Activated CD4-positive, alpha-beta memory T cell treated with anti-CD3 and anti-CD28 coated beads, Interleukin-2, amount 10 ng/mL, durations not matched to agents 7 days and 5 days (primary cell): ENCODE data around the gene TNS1. TPM values are rescaled to one million over a fixed set of nuclear protein-coding genes. Genes with fewer than 3 reads are reported as not detected.

Experiments
- CTCF ChIA-PET: fragments of 350-600 bp; sonication (Branson Sonifier 250); formaldehyde crosslinking; loops from one replicate; lab custom pipeline; 2021; ENCODE audit warnings: antibody characterized with exemption, inconsistent platforms; lab: Charles Lee
- POLR2A ChIA-PET: fragments of 350-600 bp; sonication (Branson Sonifier 250); formaldehyde crosslinking; loops from one replicate; lab custom pipeline; 2021; ENCODE audit warnings: antibody characterized with exemption; lab: Charles Lee
- DNase-seq: peaks from one replicate; pipeline ENCODE4 v3.0.0-alpha.2; 2020
- H3K27ac Mint-ChIP-seq: one replicate; pipeline ENCODE4 v1.8.0; 2021; ENCODE audit warnings: mild to moderate bottlenecking, mixed read lengths
- H3K27me3 Mint-ChIP-seq: one replicate; pipeline ENCODE4 v1.8.0; 2021; ENCODE audit warnings: mixed read lengths
- H3K36me3 Mint-ChIP-seq: one replicate; pipeline ENCODE4 v1.8.0; 2021; ENCODE audit warnings: low read depth, mixed read lengths
- H3K4me1 Mint-ChIP-seq: one replicate; pipeline ENCODE4 v1.8.0; 2021; ENCODE audit warnings: mixed read lengths
- H3K4me3 Mint-ChIP-seq: one replicate; pipeline ENCODE4 v1.8.0; 2021; ENCODE audit warnings: mild to moderate bottlenecking, mixed read lengths
- H3K9me3 Mint-ChIP-seq: one replicate; pipeline ENCODE4 v1.8.0; 2021; ENCODE audit warnings: mixed read lengths
- total RNA-seq, 2 experiments: library from RNA; stranded (reverse); gene quantifications; one replicate each; pipeline ENCODE4 v1.2.3, GENCODE V29; 2021

The TNS1 gene
- total RNA-seq, 2 experiments from 2014 or later, result 3.2 to 3.4 TPM

DNA sequence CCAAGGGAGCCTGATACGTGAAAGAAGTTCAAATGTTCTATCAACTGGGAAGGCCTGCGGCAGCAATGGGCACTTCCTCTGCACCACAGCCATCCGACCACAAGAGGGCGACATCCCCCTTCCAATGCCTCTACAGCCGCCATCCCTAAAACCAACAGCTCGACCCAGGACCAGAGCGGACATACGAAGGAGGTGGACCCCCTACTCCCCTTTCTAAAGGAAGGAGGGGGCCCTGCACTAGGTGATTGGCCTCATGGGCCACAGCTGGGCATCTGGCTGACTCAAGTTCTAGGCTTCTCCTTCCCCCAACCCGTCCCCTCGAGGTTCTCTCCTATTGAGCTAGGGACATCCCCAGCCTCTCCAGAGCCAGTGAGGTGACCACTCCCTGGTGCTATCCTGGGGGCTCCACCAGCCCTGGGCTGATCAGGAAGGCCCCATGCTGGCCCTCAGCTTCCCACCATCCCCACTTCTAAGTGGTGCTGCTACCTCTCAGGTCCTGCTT lies 217.2 kb downstream of the TNS1 start:
- H3K27me3 Mint-ChIP-seq, result peaks cover 5% of the 10 kb centered on the region
- peak; percentile 77 for DNase-seq
- no peak overlapping the region for H3K4me3 Mint-ChIP-seq
- peaks cover 5% of the 10 kb centered on the region for H3K9me3 Mint-ChIP-seq
- ChIA-PET POLR2A (interaction anchor here (1.2 kb wide), 1 partner anchor 101 kb away, joined by 5 read pairs; no protein-coding TSS in a partner anchor), CTCF (interaction anchor here (0.6 to 6.6 kb wide), 32 partner anchors 9 to 285 kb away, joined by 3 to 56 read pairs (median 4); partner anchors contain the start of gene RUFY4)
- H3K4me1 Mint-ChIP-seq, result peaks cover 22% of the 10 kb centered on the region
- H3K36me3 Mint-ChIP-seq, result no peaks in the 10 kb centered on the region
- no peak overlapping the region for H3K27ac Mint-ChIP-seq

DNA sequence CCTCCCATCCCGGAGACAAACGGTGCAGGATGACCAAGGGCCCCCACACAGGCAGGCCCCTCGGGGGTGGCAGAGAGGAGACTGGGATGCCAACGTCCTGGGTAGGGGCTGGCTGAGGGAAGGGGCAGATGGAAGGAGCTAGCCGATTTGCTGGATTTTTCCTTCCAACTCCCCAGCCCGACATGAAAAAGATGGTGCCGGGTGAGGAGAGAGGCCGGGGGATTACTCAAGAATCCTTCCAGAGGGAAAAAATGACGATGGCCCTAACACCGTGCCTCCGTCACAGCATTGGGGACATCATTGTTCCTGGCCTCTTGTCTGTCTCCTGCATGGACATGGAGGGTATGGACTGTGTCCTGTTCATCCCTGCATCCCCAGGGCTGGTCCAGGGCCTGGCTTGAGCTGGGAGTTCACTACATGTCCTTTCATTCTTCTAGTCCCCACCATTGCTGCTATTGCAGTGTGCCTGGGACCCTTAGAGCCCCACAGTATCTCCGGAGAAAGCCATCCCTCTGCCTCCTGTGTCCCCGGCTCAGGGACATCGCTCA lies 217.7 kb downstream of the TNS1 start:
- peaks cover 5% of the 10 kb centered on the region for H3K9me3 Mint-ChIP-seq
- CTCF ChIA-PET, result interaction anchor here (0.6 to 6.6 kb wide), 25 partner anchors 9 to 285 kb away, joined by 3 to 56 read pairs (median 5); partner anchors contain the start of gene RUFY4
- POLR2A ChIA-PET, result interaction anchor here (1.2 kb wide), 1 partner anchor 101 kb away, joined by 5 read pairs; no protein-coding TSS in a partner anchor
- H3K27ac Mint-ChIP-seq, result no peak overlapping the region
- peaks cover 5% of the 10 kb centered on the region for H3K27me3 Mint-ChIP-seq
- no peaks in the 10 kb centered on the region for H3K36me3 Mint-ChIP-seq
- DNase-seq, result no peak
- peaks cover 18% of the 10 kb centered on the region for H3K4me1 Mint-ChIP-seq
- H3K4me3 Mint-ChIP-seq, result no peak overlapping the region

DNA sequence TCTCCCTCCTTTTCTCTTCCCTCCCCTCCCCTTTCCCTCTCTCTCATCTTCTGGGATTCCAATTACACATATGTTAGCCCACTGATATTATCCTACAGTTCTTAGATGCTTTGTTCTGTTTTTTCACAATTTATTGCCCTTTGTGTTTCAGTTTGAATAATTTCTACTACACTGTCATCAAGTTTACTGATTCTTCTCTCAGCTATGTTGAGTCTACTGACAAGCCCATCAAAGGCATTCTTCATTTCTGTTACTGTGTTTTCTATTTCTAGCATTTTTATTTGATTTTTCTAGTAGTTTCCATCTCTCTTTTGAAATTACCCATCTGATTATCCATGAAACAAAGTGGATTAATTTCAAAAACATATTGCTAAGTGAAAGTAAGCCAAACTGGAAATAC lies 219.6 kb downstream of the TNS1 start:
- no peak overlapping the region for H3K27ac Mint-ChIP-seq
- H3K4me3 Mint-ChIP-seq, result no peak overlapping the region
- H3K9me3 Mint-ChIP-seq, result peaks cover 5% of the 10 kb centered on the region
- DNase-seq, result no peak
- CTCF ChIA-PET, result interaction anchor here (0.7 to 2.0 kb wide), 4 partner anchors 8 to 284 kb away, joined by 3 to 11 read pairs (median 4); no protein-coding TSS in a partner anchor
- H3K27me3 Mint-ChIP-seq, result peaks cover 5% of the 10 kb centered on the region
- POLR2A ChIA-PET, result no interaction called here
- no peaks in the 10 kb centered on the region for H3K36me3 Mint-ChIP-seq
- H3K4me1 Mint-ChIP-seq, result peaks cover 17% of the 10 kb centered on the region

DNA sequence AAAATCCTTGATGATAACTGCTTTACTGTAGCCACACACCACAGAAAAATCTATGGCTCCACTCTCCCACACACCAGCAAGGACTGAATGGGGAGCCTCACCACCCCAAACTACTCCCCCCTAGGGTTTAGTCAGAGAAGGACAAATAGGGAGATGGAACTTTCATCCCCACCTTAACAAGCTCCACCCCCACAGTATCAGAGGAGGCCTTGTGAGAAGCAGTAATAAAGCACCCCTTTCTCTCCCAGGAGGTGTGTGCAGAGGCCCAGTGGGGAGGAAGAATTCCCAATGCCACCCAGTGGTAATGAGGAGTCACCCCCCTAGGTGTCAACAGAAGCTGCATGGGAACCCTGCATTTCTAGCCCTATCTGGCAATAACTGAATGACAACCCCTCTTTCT lies 224.9 kb downstream of the TNS1 start:
- CTCF ChIA-PET, result interaction anchor here (1.4 to 6.8 kb wide), 3 partner anchors 8 to 21 kb away, joined by 3 to 30 read pairs (median 28); no protein-coding TSS in a partner anchor
- no peak for DNase-seq
- Mint-ChIP-seq H3K27ac (no peak overlapping the region), H3K36me3 (no peaks in the 10 kb centered on the region), H3K27me3 (peaks cover 5% of the 10 kb centered on the region), H3K9me3 (no peaks in the 10 kb centered on the region), H3K4me1 (peaks cover 14% of the 10 kb centered on the region), H3K4me3 (no peak overlapping the region)
- POLR2A ChIA-PET, result no interaction called here

DNA sequence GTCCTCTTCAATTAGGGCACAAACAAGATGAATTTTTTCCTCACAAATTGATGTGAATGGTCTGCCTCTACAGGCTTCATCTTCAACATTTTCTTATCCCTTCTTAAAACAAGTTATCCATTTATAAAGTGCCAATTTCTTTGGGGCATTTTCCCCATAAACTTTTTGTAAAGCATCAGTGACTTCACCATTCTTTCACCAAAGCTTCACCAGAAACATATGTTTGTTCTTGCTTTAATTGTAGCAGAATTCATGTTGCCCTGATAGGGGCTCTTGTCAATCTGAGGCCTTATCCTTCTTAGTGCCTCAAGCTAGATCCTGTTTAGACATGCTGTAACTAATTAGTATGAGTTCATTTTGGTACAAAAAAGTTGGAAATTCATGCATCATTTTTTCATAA lies 226.2 kb downstream of the TNS1 start:
- H3K27me3 Mint-ChIP-seq, result peaks cover 4% of the 10 kb centered on the region
- no peaks in the 10 kb centered on the region for H3K9me3 Mint-ChIP-seq
- no peak for DNase-seq
- ChIA-PET POLR2A (no interaction called here), CTCF (interaction anchor here (1.4 to 6.8 kb wide), 3 partner anchors 9 to 20 kb away, joined by 3 to 30 read pairs (median 28); no protein-coding TSS in a partner anchor)
- H3K4me1 Mint-ChIP-seq, result peaks cover 12% of the 10 kb centered on the region
- no peaks in the 10 kb centered on the region for H3K36me3 Mint-ChIP-seq
- H3K27ac Mint-ChIP-seq, result no peak overlapping the region
- H3K4me3 Mint-ChIP-seq, result no peak overlapping the region

DNA sequence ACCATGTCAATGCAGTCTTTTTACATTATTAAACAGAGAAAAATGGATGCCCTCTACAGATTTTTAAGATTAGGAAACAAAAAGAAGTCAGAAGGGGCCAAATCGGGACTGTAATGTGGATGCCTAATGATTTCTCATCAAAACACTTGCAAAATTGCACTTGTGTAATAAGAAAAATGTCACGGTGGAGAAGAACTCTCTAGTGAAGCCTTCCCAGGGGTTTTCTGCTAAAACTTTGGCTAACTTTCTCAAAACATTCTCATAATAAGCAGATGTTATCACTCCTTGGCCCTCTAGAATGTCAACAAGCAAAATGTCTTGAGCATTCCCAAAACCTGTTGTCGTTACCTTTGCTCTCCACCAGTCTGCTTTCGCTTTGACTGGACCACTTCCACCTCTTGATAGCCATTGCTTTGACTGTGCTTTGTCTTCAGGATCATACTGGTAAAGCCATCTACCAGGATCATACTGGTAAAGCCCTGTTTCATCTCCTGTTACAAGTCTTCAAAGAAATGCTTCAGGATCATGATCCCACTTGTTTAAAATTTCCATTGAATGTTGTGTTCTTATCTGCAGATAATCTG lies 226.8 kb downstream of the TNS1 start:
- ChIA-PET CTCF (interaction anchor here (1.1 to 6.8 kb wide), 3 partner anchors 10 to 111 kb away, joined by 4 to 30 read pairs (median 28); no protein-coding TSS in a partner anchor), POLR2A (no interaction called here)
- Mint-ChIP-seq H3K9me3 (no peaks in the 10 kb centered on the region), H3K27ac (no peak overlapping the region), H3K4me1 (peaks cover 8% of the 10 kb centered on the region), H3K4me3 (no peak overlapping the region), H3K27me3 (peaks cover 2% of the 10 kb centered on the region), H3K36me3 (no peaks in the 10 kb centered on the region)
- no peak for DNase-seq

DNA sequence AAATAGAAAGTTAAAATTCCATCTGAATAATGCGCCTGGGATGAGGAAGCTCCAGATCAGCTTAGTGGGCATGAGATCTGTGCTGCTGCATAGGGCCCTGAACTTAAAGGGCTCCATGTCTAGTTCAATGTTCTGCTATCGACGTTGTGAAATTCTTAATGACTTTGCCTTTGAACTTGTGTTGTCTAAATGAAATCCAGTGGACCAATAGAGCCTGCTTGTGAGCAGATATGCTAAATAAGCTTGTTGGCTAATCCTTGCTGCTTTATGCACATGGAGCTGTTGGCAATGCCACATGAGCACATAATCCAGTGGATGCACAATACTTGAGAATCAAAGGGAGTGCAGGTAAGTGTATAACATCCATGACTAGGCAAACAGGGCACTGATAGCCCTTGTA lies 228.6 kb downstream of the TNS1 start:
- Mint-ChIP-seq H3K4me1 (no peaks in the 10 kb centered on the region), H3K27me3 (peaks cover 5% of the 10 kb centered on the region), H3K27ac (no peak overlapping the region), H3K36me3 (no peaks in the 10 kb centered on the region), H3K4me3 (no peak overlapping the region), H3K9me3 (no peaks in the 10 kb centered on the region)
- DNase-seq, result no peak
- ChIA-PET CTCF (interaction anchor here (0.6 to 6.8 kb wide), 4 partner anchors 12 to 31 kb away, joined by 4 to 30 read pairs (median 16); no protein-coding TSS in a partner anchor), POLR2A (no interaction called here)

DNA sequence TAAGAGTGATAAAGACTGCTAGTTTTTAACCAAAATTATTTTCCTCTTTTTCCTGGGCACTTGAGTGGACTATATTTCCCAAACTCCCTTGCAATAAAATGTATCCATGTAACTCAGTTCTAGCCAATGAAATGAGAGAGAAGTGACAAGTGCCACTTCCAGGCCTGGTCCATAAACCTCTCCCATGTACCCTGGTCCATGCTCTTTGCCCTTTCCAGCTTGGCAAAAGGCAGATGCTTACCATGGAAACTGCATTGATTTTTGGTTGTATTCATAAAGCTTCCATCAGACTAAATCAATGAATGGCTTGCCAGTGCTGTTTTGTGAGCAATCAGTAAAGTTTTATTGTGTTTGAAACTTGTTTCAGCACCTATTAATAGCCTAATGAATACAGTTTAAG lies 229.3 kb downstream of the TNS1 start:
- no peaks in the 10 kb centered on the region for H3K4me1 Mint-ChIP-seq
- H3K36me3 Mint-ChIP-seq, result no peaks in the 10 kb centered on the region
- DNase-seq, result no peak
- no peaks in the 10 kb centered on the region for H3K9me3 Mint-ChIP-seq
- H3K27ac Mint-ChIP-seq, result no peak overlapping the region
- CTCF ChIA-PET, result interaction anchor here (4.4 to 6.8 kb wide), 2 partner anchors 12 to 15 kb away, joined by 28 to 30 read pairs; no protein-coding TSS in a partner anchor
- POLR2A ChIA-PET, result no interaction called here
- H3K4me3 Mint-ChIP-seq, result no peak overlapping the region
- H3K27me3 Mint-ChIP-seq, result peaks cover 5% of the 10 kb centered on the region

DNA sequence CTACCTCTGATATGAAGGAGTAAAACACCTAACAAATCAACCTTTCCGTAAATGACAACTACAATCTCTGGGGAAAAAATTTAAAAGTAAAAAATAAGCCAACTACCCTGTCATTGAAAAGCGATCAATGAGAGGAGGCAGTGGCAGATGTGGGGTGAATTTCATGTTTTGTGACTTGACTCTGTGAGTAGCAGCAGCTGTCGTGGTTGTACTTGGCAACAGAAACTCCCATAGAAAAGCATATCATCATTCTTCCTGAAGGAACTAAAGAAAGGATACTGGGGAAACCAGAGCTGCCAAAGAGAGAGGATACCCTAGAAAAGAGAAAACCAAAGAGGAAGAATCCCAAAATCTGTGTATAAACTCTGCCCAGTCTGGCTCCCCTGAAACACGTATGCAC lies 236.4 kb downstream of the TNS1 start:
- Mint-ChIP-seq H3K9me3 (peaks cover 13% of the 10 kb centered on the region), H3K27ac (no peak overlapping the region), H3K4me3 (no peak overlapping the region), H3K4me1 (no peaks in the 10 kb centered on the region), H3K36me3 (no peaks in the 10 kb centered on the region), H3K27me3 (peaks cover 8% of the 10 kb centered on the region)
- ChIA-PET POLR2A (no interaction called here), CTCF (no interaction called here)
- DNase-seq, result no peak

DNA sequence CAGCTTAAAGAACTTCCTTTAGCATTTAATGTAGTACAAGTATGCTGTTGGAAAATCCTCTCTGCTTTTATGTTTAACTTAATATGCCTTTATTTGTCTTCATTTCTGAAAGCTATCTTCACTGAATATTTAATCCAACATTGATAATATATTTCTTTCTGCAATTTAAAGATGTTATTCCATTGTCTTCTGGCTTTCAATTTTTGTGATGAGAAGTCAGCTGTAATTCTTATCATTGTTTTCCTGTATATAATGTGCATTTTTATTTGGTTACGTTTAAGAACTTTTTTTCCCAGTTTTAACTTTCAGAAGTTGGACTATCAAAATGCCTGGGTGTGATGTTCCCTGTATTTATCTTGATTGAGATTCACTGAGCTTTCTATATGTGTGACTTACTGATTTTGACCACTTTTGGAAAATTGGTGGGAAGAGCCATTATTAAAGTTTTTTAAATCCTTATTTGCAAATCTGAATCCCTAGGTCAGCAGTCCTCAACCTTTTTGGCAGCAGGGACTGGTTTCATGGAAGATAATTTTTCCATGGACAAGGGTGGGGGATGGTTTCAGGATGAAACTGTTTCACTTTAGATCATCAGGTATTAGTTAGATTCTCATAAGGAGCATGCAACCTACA lies 241.0 kb downstream of the TNS1 start:
- no peak for DNase-seq
- peaks cover 4% of the 10 kb centered on the region for H3K4me1 Mint-ChIP-seq
- H3K27ac Mint-ChIP-seq, result no peak overlapping the region
- POLR2A ChIA-PET, result no interaction called here
- peaks cover 8% of the 10 kb centered on the region for H3K27me3 Mint-ChIP-seq
- CTCF ChIA-PET, result interaction anchor here (1.3 kb wide), 1 partner anchor 24 kb away, joined by 3 read pairs; no protein-coding TSS in a partner anchor
- H3K36me3 Mint-ChIP-seq, result no peaks in the 10 kb centered on the region
- peaks cover 13% of the 10 kb centered on the region for H3K9me3 Mint-ChIP-seq
- H3K4me3 Mint-ChIP-seq, result no peak overlapping the region

DNA sequence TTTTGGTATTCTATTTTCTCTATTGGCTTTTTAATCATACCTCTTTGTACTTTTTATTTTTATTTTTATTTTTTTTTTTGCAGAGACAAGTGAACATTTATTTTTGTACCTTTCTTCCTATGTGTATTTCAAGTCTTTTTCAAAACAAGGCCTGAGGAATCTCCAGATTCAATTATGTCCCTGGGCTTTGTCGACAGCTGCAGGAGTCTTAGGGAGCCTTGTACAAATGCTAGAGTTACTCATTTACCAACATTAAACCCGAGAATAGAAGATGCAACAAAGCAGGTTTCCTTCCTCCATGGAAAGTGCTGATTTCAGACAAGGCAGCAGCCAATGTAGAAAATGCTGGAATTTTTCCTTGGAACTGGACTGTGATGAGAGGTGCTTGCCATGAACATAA lies 242.8 kb downstream of the TNS1 start:
- H3K4me1 Mint-ChIP-seq, result peaks cover 13% of the 10 kb centered on the region
- CTCF ChIA-PET, result no interaction called here
- peaks cover 13% of the 10 kb centered on the region for H3K9me3 Mint-ChIP-seq
- DNase-seq, result no peak
- H3K27me3 Mint-ChIP-seq, result peaks cover 3% of the 10 kb centered on the region
- POLR2A ChIA-PET, result no interaction called here
- no peak overlapping the region for H3K4me3 Mint-ChIP-seq
- H3K27ac Mint-ChIP-seq, result no peak overlapping the region
- H3K36me3 Mint-ChIP-seq, result no peaks in the 10 kb centered on the region

DNA sequence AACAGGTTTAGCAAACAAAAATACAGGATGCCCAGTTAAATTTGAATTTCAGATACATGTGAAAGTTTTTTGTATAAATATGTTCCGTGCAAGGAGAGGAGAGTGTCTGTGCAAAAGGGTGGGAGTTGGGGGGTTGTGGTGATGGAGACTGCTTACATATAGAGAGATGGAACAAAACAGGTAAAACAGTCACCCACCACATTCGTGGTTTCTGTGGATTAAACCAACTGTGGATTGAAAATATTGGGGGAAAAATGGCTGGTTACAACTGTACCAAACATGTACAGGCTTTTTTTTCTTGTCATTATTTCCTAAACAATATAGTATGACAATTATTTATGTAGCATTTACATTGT lies 245.7 kb downstream of the TNS1 start:
- no peak overlapping the region for H3K4me3 Mint-ChIP-seq
- H3K4me1 Mint-ChIP-seq, result peaks cover 14% of the 10 kb centered on the region
- H3K27ac Mint-ChIP-seq, result no peak overlapping the region
- peaks cover 6% of the 10 kb centered on the region for H3K9me3 Mint-ChIP-seq
- H3K36me3 Mint-ChIP-seq, result no peaks in the 10 kb centered on the region
- DNase-seq, result no peak
- peaks cover 4% of the 10 kb centered on the region for H3K27me3 Mint-ChIP-seq
- ChIA-PET POLR2A (no interaction called here), CTCF (interaction anchor here (1.0 to 1.5 kb wide), 7 partner anchors 17 to 109 kb away, joined by 3 to 5 read pairs (median 3); no protein-coding TSS in a partner anchor)
